Measurements from ENCODE around the gene PID1.

Gene PID1

DNA sequence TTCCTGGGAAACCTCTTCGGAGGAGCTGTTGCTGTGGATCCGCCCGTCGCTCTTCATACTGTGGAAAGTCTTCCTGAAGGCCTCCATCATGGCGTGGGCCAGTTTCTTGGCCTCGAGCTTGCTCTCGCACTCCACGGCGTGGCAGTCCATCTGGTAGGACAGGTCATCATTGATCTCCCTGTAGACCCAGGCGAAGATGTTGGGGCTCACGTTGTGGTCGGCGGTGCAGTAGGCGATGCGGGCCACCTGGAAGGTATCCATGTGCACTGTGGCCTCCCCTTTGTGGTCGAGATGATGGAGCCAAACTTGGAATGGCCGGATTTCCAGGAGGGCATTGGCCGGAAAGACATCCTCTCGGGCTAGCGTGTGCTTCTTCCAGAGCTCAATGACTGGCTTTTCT lies 245.4 kb downstream of the PID1 start:
- DNase-seq (ENCODE audit: low read depth in 2 of 2) = no peak

DNA sequence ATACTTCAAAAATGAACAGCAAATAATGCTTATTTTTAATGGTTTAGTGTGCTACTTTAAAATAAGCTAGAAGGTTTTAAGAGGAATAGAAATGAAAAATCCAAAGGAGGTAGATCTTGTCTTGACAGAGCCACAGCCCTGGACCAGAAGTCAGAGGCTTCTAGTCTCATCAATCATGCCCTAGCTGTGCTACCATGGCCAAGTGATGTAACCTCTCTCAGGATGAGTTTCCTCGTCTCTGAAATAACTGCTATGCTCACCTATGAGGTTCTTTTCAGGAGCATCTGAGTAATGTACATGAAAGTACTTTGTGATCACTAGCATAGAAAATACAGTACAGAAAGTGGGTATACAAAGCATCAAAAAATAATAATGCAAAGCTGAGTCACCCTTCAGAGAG lies 248.4 kb downstream of the PID1 start:
- DNase-seq (ENCODE audit: low read depth in 2 of 2) = no peak

DNA sequence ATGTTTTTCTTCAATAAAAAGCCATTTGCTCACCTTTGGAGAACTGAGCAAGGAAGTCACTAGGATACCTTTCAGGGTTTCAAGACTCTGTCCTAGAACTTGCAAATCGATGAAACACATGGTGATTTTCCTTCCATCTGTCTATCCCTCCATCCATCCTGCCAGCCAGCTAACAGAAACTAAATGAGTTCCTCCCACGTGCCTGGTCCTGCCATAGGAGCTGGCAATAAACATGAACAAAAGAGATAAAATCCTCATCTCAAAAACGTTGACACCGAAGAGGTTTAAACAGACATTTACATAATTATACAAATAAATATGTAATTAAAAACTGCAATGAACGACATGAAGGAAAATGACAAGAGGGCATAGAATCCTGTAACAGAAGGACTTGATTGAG lies 249.0 kb downstream of the PID1 start:
- DNase-seq (ENCODE audit: low read depth in 2 of 2) = no peak

DNA sequence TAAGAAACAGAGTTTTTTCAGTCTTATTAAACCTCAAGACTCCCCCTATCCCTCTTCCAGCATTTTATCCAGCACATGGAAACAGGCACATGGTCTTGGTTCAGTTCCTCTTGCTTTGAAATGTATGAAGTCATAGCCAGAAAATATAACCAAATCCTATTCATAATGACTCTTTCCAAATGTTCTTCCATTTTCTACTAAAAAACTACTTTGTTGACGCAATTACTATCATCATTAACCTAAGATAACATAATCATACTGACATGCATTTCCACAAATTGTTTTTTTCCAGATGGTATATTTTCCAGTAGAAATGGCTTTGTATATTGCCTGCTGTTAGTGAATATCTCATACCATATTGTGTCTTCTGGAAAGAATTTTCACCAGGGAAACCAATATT lies 261.3 kb downstream of the PID1 start:
- no peak for DNase-seq (ENCODE audit: low read depth in 2 of 2)

DNA sequence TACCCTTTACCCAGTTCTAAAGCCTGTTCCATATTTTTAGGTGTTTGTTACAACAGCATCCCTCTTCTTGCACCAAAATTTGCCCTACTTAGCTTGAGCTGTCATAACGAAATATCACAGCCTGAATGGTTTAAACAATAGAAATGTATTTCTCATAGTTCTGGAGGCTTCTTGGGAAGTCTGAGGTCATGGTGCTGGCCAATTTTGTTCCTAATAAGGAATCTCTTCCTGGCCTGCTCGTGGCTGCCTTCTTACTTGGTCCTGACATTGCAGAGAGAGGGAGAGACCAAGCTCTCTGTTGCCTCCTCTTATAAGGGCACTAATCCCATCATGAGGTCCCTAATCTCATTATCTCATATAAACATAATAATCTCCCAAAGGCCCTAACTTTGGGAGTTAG lies 267.8 kb downstream of the PID1 start:
- DNase-seq (ENCODE audit: low read depth in 2 of 2) = no peak

DNA sequence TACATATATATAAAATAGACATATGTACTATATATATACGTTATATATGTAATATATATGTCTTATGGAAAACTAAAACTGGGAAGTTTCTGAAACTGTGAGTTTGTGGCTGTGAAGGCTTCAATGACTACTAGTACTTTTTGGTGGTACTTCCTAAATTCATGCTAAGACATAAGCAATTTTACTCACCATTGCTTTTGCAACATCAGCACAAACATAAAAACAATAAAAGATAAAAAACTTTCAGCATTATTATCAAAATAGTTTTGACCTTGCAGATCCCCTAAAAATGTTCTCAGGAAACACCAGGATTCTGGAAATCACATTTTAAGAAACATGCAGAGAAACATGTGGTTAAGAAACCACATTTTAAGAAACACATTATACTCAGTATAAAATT lies 269.9 kb downstream of the PID1 start:
- DNase-seq (ENCODE audit: low read depth in 2 of 2) = no peak

DNA sequence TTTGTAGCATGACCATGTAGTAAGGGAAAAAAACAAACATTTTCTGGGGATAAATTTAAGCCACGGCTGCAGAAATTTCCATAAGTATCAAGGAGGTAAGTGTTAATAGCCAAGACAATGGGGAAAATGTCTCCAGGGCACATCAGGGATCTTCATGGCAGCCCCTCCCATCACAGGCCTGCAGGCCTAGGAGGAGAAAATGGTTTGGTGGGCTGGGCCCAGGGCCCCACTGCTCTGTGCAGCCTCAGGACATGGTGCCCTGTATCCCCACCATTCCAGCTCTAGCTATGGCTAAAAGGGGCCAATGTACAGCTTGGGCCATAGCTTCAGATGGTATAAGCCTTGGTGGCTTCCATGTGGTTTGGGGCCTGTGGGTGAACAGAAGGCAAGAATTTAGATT lies 271.8 kb downstream of the PID1 start:
- DNase-seq (ENCODE audit: low read depth in 2 of 2) = no peak

DNA sequence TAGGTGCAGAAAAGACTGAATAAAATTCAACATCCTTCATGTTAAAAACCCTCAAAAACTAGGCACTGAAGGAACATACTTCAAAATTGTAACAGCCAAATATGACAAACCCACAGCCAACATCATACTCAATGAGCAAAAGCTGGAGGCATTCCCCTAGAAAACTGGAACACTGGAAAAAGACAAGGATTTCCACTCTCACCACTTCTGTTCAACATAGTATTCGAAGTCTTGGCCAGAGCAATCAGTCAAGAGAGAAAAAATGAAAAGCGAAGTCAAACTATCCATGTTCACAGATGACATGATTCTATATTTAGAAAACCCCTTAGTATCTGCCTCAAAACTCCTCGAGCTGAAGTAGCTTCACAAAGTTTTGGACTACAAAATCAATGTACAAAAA lies 282.3 kb downstream of the PID1 start:
- DNase-seq (ENCODE audit: low read depth in 2 of 2) = no peak

DNA sequence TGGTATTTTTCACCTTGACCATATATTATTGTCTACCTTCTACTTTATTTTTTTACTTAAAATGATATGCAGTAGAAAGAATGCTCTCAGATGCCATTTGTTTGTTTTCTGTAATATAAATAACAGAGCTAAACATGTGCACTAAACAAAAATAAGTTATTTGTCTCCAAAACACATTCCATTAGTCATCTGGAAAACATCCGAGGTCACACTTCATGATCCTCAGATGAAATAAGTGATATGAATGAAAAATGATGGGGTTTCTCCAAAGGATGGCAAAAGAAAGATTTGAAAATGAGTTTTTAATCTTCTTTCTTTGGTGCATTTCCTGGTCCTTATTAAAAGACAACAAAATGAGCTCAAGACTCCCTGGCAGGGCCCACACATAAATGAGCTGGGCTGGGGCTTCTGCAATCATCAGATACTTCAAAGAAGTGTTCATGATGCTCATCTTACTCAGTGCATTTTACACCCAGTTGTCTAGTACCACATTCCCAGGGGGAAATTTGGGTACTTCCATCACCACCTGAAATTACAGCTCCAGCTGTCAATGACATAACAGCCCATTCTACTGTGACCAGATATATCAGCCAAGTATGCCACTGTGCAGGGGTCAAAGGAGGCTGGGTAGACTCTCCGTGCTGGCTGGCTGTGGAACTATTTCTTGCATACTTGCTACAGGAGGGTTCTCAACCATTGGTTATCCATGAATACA lies 283.5 kb downstream of the PID1 start:
- no peak for DNase-seq (ENCODE audit: low read depth in 2 of 2)

DNA sequence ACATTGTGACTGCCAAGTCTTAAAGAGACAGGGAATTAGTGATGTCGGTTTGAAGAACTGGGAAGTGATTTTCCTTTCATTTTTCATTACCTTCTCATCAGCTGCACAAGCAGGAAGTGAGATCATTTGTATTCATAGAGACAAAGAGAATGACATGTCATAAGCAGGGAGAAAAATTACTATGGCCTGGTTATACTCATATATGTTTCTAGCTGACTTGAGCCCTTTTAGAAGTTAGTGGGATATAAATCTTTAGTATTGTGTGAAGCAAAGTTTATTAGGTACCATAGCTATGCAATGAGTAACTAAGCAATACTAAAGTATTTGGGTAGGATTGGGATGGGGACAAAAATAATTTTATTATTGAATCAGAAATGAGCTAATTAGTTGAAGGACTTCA lies 284.1 kb downstream of the PID1 start:
- no peak for DNase-seq (ENCODE audit: low read depth in 2 of 2)

DNA sequence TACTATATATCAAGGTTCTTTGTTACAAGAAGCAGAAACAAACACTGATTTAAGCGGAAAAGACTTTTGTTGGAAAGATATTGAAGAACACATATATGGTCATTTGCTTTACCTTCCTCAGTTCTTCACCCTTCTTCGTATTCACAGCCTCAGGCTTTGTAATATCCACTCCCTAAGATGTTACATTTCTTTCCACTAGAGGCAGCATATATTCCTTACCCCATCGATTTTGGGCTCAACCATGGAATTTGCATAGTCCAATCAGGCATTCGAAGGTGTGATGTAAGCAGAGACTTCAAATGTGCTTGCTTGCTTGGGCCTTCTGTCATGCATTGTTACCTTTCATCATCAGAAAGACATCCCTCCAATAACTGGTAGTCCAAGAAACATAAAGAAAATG lies 287.4 kb downstream of the PID1 start:
- DNase-seq (ENCODE audit: low read depth in 2 of 2) = no peak

DNA sequence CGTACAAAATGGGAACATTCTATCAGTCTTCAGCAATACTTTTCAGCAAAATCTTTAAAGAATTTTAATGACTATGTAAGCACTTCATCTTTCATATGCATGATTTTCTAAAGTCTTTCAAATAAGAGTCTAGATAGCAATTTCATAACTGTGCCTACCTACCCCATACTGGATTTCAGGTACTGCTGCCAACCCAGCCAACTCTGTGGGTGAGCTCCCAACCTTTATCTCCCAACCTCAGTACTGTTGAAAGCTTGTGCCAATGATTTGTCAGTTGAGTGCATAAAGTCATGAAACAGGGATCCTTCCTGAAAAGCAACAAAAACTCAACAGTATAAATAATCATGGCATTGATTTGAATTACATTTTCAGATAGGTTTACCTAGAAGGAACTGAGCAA lies 296.9 kb downstream of the PID1 start:
- no peak for DNase-seq (ENCODE audit: low read depth in 2 of 2)
